WERI-Rb-1 (cell line): ENCODE data around the gene DRICH1.

Experiments used
- DNase-seq: peaks from one replicate; pipeline ENCODE4 v3.0.0-alpha.2; 2020
- H3K27ac ChIP-seq: fragments of 250-450 bp; sonication (Bioruptor Pico); 2 replicates; pipeline ENCODE4 v1.5.1; 2020; ENCODE audit warnings: mild to moderate bottlenecking, moderate library complexity
- H3K27me3 ChIP-seq: fragments of 250-450 bp; sonication (Bioruptor Pico); 2 replicates; pipeline ENCODE4 v1.5.1; 2021; ENCODE audit warnings: mild to moderate bottlenecking, low read depth, moderate library complexity; ENCODE audit not compliant: insufficient read depth, severe bottlenecking
- H3K36me3 ChIP-seq: fragments of 250-450 bp; sonication (Bioruptor Pico); 2 replicates; pipeline ENCODE4 v1.5.1; 2020; ENCODE audit warnings: mild to moderate bottlenecking, moderate library complexity
- H3K4me3 ChIP-seq: 2 replicates; pipeline ENCODE4 v1.5.1; 2011; ENCODE audit warnings: low read depth, mild to moderate bottlenecking, control low read depth, low read length
- H3K9me3 ChIP-seq: fragments of 250-450 bp; sonication (Bioruptor Pico); 2 replicates; pipeline ENCODE4 v1.5.1; 2021; ENCODE audit warnings: mild to moderate bottlenecking, moderate library complexity; ENCODE audit not compliant: severe bottlenecking
- CTCF ChIP-seq: IDR thresholded peaks from 2 replicates; pipeline ENCODE4 v1.5.1; 2011; ENCODE audit warnings: low read depth, mild to moderate bottlenecking, control low read depth, inconsistent platforms, low read length

Gene DRICH1

DNA sequence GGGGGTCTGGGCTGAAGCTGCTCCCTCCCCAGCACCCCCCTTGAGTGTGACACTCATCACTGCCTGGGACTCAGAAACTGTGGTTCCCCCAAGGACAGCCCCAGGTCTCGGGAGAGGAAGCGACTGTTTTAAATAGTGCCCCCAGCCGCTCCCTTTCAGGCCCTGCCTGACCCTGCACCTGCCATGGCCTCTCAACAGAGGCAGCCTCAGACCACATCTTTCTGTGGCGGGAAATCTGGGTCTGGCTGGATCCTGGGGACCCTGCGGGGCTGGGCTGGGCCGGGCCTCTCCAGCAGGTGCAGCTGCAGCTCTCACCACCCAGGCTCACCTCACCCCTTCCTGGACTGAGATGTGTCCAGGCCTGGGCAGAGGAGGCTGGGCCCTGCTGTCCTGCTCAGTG, 48.3 kb downstream of the DRICH1 start:
- Histone ChIP-seq H3K9me3 (no peaks in the 10 kb centered on the region), H3K36me3 (no peaks in the 10 kb centered on the region), H3K27ac (no peak overlapping the region), H3K4me3 (no peak overlapping the region), H3K27me3 (no peaks in the 10 kb centered on the region)
- DNase-seq = no peak
- TF ChIP-seq CTCF = no peak

DNA sequence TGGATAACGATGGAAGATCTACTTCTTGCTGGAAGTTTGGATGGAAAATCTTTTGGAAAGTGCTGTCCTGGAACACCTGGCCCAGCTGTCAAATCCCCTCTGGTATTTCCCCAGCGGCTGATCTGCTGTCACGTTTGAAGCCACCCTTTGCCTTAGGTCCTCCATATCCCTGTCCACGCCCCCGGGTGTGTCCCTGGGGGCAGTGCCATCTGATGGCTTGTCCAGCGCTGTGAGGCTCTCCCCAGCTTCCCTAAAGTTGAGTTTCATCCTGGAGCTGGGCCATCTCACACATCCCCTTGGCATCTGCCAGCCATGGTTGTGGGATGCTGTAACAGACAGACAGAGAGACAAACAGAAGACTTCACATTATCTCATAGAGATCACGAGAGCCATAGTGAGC, 49.0 kb downstream of the DRICH1 start:
- DNase-seq = no peak
- Histone ChIP-seq H3K4me3 (no peak overlapping the region), H3K36me3 (no peaks in the 10 kb centered on the region), H3K27me3 (no peaks in the 10 kb centered on the region), H3K9me3 (no peaks in the 10 kb centered on the region), H3K27ac (no peak overlapping the region)
- no peak for TF ChIP-seq CTCF

DNA sequence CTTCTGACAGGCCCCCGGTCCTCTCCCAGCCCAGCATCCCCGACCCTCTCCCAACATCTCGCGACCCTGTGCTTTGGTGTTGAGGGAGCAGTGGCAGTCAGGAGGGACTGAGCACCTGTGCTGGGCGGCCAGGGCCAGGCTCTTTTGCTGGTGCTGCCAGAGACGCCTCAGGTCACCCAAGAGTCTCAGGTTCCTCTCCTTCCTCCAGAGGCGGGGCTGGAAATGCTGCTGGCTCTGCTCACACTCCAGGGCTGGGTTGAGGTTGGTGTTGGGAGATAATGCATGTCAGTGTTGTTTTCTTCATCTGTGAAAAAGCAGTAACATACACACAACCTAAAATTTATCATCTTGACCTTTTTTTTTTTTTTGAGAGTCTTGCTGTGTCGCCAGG, 50.9 kb downstream of the DRICH1 start:
- Histone ChIP-seq H3K9me3 (no peaks in the 10 kb centered on the region), H3K27me3 (no peaks in the 10 kb centered on the region), H3K27ac (no peak overlapping the region), H3K4me3 (no peak overlapping the region), H3K36me3 (no peaks in the 10 kb centered on the region)
- TF ChIP-seq CTCF = no peak
- DNase-seq = no peak

DNA sequence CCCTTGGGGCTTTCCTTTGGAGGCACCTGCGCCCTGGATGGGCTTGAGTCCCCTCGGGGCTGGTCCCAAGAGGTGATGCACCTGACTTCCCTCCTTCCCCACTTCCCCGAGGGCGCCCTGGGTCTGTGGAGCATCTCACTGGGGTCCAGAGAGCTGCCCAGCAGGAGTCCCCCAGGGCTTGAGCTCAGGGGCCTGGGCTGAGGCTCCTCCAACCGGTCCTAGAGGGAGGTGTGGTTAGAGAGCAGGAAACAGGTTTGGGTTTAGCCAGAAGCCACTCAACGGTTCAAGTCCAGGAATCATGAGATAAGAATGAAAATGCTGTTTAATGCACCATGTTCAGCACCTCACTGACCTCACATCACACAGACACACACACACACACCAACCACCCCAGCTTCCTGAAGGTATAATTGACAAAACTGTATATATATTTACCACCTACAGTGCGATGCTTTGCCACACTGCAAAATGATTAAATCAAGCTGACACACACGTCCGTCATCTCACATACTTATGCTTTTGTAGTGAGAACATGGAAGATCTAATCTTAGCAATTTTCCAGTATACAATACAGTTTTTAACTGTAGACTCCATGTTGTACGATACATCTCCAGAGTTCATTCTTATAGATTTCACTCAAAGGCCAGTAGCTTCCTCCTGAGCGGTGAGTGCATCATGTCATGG, 51.4 kb downstream of the DRICH1 start:
- no peak for DNase-seq
- TF ChIP-seq CTCF = no peak
- Histone ChIP-seq H3K27me3 (no peaks in the 10 kb centered on the region), H3K9me3 (no peaks in the 10 kb centered on the region), H3K27ac (no peak overlapping the region), H3K4me3 (no peak overlapping the region), H3K36me3 (no peaks in the 10 kb centered on the region)

- no peaks in the 10 kb centered on the region for H3K27me3 ChIP-seq
These were observed 52.1 kb downstream of the DRICH1 start, which contains the start of gene IGLL1 for GRCh38 chr22:23579870-23580575. Gene IGLL1, minus strand, starts transcription at chr22:23580290. Its CDS starts 100 bp downstream, at chr22:23580190.

More at GRCh38 chr22:23579870-23580575, 52.1 kb downstream of the DRICH1 start, which contains the start of gene IGLL1:
- no peak within 1 kb of the TSS for H3K4me3 ChIP-seq
- no peak within 1 kb of the TSS for H3K27ac ChIP-seq
- no peak for DNase-seq
- no peaks in the 10 kb centered on the region for H3K36me3 ChIP-seq
- no peaks in the 10 kb centered on the region for H3K9me3 ChIP-seq
- no peak for TF ChIP-seq CTCF
